Head of caudate nucleus (tissue), 42 donors: Measurements from ENCODE around the gene KCNAB1.

ENCODE experiments used
- DNase-seq, 42 donors: peaks; one replicate each; pipeline versions ENCODE4 v3.0.0 to v3.0.0-alpha.2; 2020 to 2021; ENCODE audit warnings: mixed read lengths in 7 of 42
- intact Hi-C: fragments of 100-400 bp; cut with DNase I; formaldehyde crosslinking; loops from one replicate; pipeline ENCODE4 v1.15.0; 2022

KCNAB1 gene

DNA sequence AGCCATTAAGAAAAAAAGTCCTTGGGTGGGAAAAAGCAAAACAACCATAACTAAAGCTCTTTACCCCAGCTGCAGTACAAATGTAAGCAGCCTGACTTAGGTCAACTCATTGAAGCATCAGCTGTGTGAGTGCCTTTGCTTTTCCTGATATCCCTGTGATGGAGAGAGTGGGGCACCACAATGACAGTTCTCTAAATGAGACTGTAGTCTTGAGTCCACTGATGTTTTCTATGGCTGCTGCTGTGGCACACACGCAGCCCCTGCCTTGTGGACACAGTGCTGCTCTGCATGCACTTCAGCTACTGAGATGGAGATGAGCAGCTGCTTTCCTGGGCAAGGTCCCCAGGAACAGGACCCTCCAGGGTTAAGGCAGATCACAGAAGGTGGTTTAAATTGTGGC is 173.2 kb downstream of the KCNAB1 start:
- no peak for DNase-seq
- intact Hi-C loops = no loop called here

DNA sequence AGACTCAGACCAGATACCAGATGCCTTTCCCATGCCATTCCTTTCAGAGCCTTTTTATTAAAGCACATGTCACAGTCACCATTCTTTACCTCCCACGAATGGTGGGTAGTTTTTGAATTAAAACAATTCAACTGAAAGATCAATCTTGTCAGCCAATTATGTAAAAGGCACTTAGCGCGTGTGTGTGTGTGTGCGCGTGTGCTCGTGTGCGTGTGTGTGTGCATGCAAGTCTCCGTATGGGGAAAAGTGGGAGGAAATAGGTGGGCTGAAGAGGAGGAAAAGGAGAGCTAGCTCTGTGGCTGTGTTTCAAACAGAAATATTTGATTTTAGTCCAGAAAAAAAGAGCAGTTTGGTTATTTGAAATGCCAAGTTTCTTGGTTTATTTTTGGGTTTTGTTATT is 177.2 kb downstream of the KCNAB1 start:
- intact Hi-C loops = no loop called here
- DNase-seq = peak in 14 of 42 donors; percentile 25 to 70 (median 46)

DNA sequence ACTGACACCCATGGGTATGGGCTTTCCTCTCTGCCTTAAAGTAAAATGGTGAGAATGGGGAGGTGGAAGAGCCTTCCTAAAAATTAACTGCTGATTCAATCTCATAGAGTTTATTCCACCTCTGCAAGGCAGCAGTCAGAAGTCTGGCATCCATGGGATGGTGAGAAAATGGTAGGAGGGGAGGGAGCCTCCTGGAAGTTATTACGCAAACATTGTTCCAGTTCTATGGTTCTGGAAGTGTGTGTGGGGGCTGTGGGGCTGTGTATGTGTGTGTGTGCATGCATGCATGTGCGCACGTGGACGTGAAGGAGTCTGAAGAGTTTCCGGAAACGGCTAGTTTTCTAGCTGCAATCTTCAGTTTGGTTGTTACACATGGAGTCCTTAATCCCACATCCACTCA is 177.6 kb downstream of the KCNAB1 start:
- peak in 18 of 42 donors; percentile 27 to 75 (median 47) for DNase-seq
- intact Hi-C loops = no loop called here

GRCh38 chr3:156298938-156299337 is 178.6 kb downstream of the KCNAB1 start:
- DNase-seq = peak in 36 of 42 donors; percentile 25 to 71 (median 52)
- intact Hi-C loops = no loop called here

DNA sequence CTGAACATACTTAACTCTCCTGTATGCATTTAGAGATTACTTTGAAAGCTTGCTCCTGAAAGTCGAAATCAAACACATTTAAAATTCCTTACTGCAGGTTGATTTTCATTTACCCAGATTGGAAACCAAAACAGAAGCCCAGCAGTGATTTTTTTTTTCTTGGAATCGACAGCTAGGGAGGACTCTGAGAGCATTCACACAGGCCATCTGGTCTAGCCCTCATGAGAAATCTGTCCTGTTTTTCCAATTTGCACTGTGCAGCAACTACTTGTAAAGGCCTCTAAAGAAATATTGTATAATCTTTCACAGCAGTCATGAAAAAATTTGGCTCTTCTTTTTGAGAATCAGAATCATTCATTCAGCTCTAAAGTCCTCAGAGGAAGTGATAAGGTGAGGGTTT is 179.2 kb downstream of the KCNAB1 start:
- intact Hi-C loops = no loop called here
- DNase-seq = no peak

DNA sequence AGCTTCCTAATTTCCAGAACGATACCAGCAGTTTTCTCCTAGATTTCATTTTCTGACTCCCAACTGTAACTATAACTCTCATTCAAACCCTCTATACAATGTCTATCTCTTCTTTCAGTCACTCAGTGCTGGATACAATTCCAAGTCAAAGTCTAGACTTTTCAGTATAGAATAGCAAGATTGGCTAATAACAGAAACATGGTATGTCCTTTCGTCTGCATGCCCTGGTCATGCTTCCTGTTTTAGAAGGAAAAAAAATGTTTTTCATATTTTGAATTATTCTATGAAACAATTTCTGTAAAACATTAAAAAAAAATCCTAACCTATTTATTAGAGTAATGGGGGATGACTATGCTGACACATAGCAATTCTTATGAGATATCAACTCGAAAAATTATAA is 180.0 kb downstream of the KCNAB1 start:
- DNase-seq = no peak
- intact Hi-C loops = no loop called here

- intact Hi-C loops = no loop called here
- no peak for DNase-seq
These were observed 180.8 kb downstream of the KCNAB1 start for GRCh38 chr3:156300929-156301840.

GRCh38 chr3:156303001-156303707 is 182.8 kb downstream of the KCNAB1 start:
- DNase-seq = no peak
- intact Hi-C loops = no loop called here

GRCh38 chr3:156304406-156304805 is 184.0 kb downstream of the KCNAB1 start:
- intact Hi-C loops = no loop called here
- no peak for DNase-seq

DNA sequence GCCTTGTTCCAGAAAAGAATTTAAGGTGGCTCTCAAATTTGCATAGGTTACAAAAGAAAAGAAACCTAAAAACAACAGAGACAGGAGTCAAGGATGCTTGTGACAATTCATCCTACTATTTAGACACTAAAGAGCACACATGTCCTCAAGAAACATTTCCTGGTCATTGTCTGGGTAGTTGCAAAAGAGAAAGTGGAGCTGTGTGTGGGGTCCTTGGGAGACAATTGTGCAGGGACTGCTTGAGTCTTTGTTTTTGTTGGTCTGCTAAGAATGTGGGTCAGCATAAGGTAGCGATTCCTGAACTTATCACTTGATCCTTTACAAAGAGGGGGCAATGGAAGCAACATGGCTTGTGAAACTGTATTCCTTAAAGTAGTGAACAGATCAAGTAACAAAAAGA is 185.3 kb downstream of the KCNAB1 start:
- intact Hi-C loops = no loop called here
- DNase-seq = no peak

GRCh38 chr3:156307704-156308103 is 187.3 kb downstream of the KCNAB1 start:
- no peak for DNase-seq
- intact Hi-C loops = no loop called here

DNA sequence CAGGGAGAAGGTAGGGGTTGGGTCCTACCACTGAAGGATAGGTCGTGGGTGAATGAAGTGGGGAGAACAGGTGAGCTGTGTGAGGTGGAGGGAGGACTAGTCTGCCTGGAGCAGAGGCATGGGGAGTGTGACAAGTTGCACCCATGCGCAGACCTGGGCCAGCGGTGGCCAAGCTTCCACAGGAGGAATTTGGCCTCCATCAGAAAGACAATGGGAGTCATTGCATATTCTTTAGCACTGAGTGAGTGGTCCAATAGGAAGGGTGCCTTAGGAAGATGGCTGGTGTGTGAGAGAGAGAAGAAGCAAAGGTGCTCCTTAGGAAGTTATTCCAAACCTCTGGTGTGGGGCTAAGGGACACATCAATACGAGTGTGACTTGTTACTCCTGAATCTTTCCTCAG is 191.1 kb downstream of the KCNAB1 start:
- intact Hi-C loops = no loop called here
- DNase-seq = no peak

GRCh38 chr3:156311930-156312329 is 191.6 kb downstream of the KCNAB1 start:
- DNase-seq = no peak
- intact Hi-C loops = no loop called here

DNA sequence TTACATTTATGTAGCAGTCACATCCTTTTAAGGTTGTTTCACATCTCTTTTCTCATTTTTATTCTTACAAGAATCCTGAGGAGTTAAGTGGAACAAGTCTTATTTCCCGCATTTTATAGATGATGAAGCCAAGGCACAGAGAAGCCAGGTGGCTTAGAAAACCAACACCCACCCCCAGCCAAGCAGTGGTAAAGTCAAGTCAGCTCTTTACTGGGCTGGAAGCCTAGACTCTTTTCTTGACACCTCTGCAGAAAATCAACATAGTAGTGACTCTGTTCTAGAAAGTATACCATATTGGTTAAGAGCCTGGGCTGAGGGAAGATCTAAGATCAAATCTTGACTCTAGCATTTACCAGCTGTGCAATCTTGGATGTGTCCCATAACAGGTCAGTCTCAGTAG is 195.7 kb downstream of the KCNAB1 start:
- no peak for DNase-seq
- intact Hi-C loops = no loop called here

DNA sequence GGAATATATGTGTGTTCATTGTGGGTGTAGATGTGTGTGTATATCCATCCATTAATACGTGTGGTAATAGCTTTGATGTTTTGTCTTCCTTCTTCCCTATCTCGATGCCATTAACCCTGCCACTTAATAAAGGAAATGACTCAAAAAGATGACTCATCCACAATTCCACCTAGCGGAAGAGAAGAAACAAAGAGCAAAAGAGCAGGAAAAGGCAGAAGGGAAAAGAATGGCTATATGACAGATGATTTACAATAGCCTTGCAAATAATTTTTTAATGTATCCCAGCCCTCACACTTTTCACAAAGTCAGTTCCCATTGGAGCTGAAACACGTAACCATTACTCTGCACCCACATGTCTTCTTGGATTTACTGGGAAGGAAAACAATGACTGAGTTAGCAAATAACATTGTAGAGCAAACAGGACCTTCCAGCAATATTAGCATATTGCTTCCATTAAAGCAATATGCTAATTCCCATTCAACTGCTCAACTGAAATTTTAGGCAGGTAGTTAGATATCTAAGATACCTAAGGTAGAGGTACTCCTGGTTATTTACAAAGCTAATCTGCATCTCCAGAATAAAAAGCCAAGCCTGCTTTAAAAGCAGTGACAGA is 197.2 kb downstream of the KCNAB1 start:
- intact Hi-C loops = no loop called here
- DNase-seq = no peak

- peak in 29 of 42 donors; percentile 23 to 76 (median 52) for DNase-seq
- intact Hi-C loops = no loop called here
These were observed 201.6 kb downstream of the KCNAB1 start for GRCh38 chr3:156321945-156322344.

- no peak for DNase-seq
- intact Hi-C loops = no loop called here
These were observed 203.1 kb downstream of the KCNAB1 start for GRCh38 chr3:156323466-156323865.

DNA sequence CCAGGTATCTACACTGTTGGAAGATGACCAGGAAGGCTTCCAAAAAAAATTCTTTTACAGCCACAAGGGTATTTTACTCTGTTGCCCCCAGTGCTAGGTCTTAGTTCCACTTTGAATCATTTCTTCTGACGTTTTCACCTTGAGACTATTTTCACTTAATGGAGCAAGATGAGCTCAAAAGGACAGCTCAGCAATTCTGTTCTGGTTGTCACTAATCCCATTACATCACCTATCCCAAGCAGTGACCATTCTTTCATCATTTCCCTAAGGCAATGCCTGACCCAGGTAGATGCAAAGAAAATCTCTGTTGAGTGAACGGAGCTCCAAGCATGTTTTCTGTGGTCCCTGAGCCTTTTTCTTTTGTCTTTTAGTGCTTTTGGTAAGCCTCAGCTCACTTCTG is 210.0 kb downstream of the KCNAB1 start:
- no peak for DNase-seq
- intact Hi-C loops = no loop called here

GRCh38 chr3:156332304-156332703 is 211.9 kb downstream of the KCNAB1 start:
- intact Hi-C loops = no loop called here
- DNase-seq = no peak
